ENCODE measurements around the gene HSPA5.
A peak's percentile ranks its signal among the peaks of the same experiment; 100 is the strongest.
"Not testable (repeated sequence)": the region's sequence is repeated elsewhere in the genome, so short reads cannot be mapped to it uniquely, and the experiment has no call there.

The HSPA5 gene

DNA sequence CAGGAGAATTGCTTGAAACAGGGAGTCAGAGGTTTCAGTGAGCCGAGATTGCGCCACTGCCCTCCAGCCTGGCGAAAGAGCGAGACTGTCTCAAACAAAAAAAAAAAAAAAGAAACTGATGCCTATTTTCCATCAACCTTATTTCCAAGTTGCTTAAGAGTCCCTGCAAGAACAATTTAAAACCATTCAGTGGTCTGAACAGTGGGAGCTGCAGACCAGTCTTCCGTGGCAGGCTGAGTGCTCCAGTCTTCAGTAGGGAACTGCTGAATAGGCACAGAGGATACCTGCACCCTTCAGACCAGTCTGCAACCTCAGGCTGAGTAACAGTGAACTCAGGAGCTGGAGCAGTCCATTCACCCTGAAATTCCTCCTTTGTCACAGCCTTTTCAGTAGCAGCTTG is 46.7 kb downstream of the HSPA5 start:
- H3K4me1 ChIP-seq (ENCODE audit: control insufficient read depth in 5 of 5, insufficient read depth in 5 of 5, low read length in 5 of 5), result peaks cover 3 to 17% (median 12%) of the 10 kb centered on the region in 5 donors
- not testable (repeated sequence) for H3K4me3 ChIP-seq (ENCODE audit: low read depth in 1 of 5, low read length in 5 of 5); H3K27ac ChIP-seq (ENCODE audit: low read depth, low read length)

DNA sequence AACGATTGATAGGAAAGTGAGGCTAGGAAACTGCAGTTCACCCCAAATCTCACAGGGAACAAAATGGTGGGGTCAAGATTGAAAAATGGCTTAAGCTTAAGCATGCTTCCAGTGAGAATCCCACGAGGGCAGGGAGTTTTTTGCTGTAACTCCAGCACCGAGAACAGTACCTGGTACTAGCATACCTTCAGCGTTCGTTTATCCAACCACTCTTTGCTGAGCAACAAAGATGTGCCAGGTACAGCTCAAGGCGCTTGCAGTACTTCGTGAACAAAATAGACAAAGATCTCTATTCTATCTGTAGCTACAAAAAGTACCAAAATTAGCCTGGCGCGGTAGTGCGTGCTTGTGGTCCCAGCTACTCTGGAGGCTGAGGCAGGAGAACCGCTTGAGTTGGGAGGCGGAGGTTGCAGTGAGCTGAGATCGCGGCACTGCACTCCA is 50.8 kb downstream of the HSPA5 start:
- Histone ChIP-seq H3K27me3 (ENCODE audit: control insufficient read depth in 5 of 5, insufficient read depth in 4 of 5, low read length in 5 of 5) (no peaks in the 10 kb centered on the region), H3K9me3 (ENCODE audit: control insufficient read depth in 5 of 5, low read length in 5 of 5) (no peaks in the 10 kb centered on the region), H3K36me3 (ENCODE audit: control insufficient read depth in 5 of 5, insufficient read depth in 5 of 5, low read length in 5 of 5) (no peaks in the 10 kb centered on the region), H3K4me1 (ENCODE audit: control insufficient read depth in 5 of 5, insufficient read depth in 5 of 5, low read length in 5 of 5) (peaks cover 3 to 46% (median 36%) of the 10 kb centered on the region in 5 donors), H3K9ac (ENCODE audit: low read length in 5 of 5) (peak overlapping the region; percentile 96 to 99 (median 99)), H3K27ac (ENCODE audit: low read depth, low read length) (peak overlapping the region; percentile 95), H3K4me3 (ENCODE audit: low read depth in 1 of 5, low read length in 5 of 5) (peak overlapping the region; percentile 86 to 98 (median 95))

More for the DNA sequence above, 46.7 kb downstream of the HSPA5 start:
- H3K9me3 ChIP-seq (ENCODE audit: control insufficient read depth in 5 of 5, low read length in 5 of 5); H3K9ac ChIP-seq (ENCODE audit: low read length in 5 of 5); H3K27me3 ChIP-seq (ENCODE audit: control insufficient read depth in 5 of 5, insufficient read depth in 4 of 5, low read length in 5 of 5); H3K36me3 ChIP-seq (ENCODE audit: control insufficient read depth in 5 of 5, insufficient read depth in 5 of 5, low read length in 5 of 5): not testable (repeated sequence)

GRCh38 chr9:125189361-125190289 is 51.5 kb downstream of the HSPA5 start, which contains the start of gene PPP6C:
TSS of gene PPP6C (minus strand) at chr9:125189803. CDS start at chr9:125189718, 85 bp downstream.
- Histone ChIP-seq H3K27me3 (ENCODE audit: control insufficient read depth in 5 of 5, insufficient read depth in 4 of 5, low read length in 5 of 5) (no peaks in the 10 kb centered on the region), H3K9me3 (ENCODE audit: control insufficient read depth in 5 of 5, low read length in 5 of 5) (no peaks in the 10 kb centered on the region), H3K9ac (ENCODE audit: low read length in 5 of 5) (peak within 1 kb of the TSS; percentile 96 to 99 (median 99)), H3K4me1 (ENCODE audit: control insufficient read depth in 5 of 5, insufficient read depth in 5 of 5, low read length in 5 of 5) (peaks cover 3 to 45% (median 36%) of the 10 kb centered on the region in 5 donors), H3K4me3 (ENCODE audit: low read depth in 1 of 5, low read length in 5 of 5) (peak within 1 kb of the TSS; percentile 86 to 98 (median 95)), H3K27ac (ENCODE audit: low read depth, low read length) (peak within 1 kb of the TSS; percentile 95), H3K36me3 (ENCODE audit: control insufficient read depth in 5 of 5, insufficient read depth in 5 of 5, low read length in 5 of 5) (no peaks in the 10 kb centered on the region)

- Histone ChIP-seq H3K36me3 (ENCODE audit: control insufficient read depth in 5 of 5, insufficient read depth in 5 of 5, low read length in 5 of 5) (no peaks in the 10 kb centered on the region), H3K27ac (ENCODE audit: low read depth, low read length) (peak overlapping the region; percentile 95), H3K9ac (ENCODE audit: low read length in 5 of 5) (peak overlapping the region; percentile 87 to 99 (median 99)), H3K4me1 (ENCODE audit: control insufficient read depth in 5 of 5, insufficient read depth in 5 of 5, low read length in 5 of 5) (peaks cover 3 to 43% (median 37%) of the 10 kb centered on the region in 5 donors), H3K27me3 (ENCODE audit: control insufficient read depth in 5 of 5, insufficient read depth in 4 of 5, low read length in 5 of 5) (no peaks in the 10 kb centered on the region), H3K9me3 (ENCODE audit: control insufficient read depth in 5 of 5, low read length in 5 of 5) (no peaks in the 10 kb centered on the region), H3K4me3 (ENCODE audit: low read depth in 1 of 5, low read length in 5 of 5) (peak overlapping the region; percentile 86 to 96 (median 92))
Measured at GRCh38 chr9:125189011-125189360, 52.2 kb downstream of the HSPA5 start.

All from subcutaneous abdominal adipose tissue (tissue), 5 donors.